A204.1 (cell line): ENCODE measurements around the gene BID.

Experiments used
- FAIRE-seq: peaks from 2 replicates; lab custom pipeline; 2012; peaks lifted over from hg19 to GRCh38; lab: Jason Lieb, UNC

Gene BID

DNA sequence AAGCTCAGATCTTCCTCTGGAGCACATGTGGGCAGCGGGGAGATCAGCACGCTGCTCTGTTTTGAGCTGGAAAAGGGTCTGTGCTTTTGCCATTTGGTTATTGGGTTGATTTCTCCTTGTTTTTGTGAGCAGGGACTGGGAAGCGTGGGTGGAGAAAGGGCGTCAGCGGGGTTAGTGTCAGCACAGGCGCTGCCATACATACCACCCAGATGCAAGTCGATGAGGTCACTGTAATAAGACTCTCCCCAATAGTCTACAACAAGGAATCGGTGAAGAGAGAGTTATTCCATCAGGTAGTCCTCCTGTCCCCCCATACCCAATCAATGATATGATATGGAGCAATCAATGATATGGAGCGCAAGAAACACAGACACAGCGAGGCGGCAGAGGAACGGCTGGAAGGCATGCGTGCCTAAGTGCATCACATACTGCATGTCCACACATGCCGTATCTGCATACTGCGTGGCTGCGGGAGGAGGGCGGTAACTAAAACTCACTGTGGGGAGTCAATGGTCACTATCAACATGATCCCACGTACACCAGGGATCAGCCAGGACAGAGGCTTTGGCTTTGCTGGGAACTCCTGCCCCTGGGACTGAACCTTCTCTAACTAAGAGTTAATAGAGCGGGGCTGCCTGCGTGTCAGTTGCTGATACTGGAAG lies 29.5 kb upstream of the BID start:
- FAIRE-seq: no peak

DNA sequence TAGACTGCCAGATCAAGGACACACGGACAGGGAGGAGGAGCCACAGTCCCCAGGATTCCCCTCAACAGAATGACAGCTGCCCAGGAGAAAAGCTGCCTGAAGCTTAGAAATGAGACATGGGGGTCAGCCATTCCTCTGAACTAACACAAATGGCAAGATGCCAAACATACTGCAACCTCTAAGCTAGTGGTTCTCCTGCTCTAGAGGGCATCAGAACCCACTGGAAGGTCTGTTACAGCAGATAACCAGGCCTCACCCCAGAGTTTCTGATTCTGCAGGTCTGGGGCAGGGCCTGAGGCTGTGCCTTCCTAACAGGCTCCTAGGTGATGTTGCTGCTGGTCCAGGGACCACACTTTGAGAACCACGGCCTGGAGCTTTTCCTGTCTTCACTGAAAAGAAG lies 28.6 kb upstream of the BID start:
- no peak for FAIRE-seq

DNA sequence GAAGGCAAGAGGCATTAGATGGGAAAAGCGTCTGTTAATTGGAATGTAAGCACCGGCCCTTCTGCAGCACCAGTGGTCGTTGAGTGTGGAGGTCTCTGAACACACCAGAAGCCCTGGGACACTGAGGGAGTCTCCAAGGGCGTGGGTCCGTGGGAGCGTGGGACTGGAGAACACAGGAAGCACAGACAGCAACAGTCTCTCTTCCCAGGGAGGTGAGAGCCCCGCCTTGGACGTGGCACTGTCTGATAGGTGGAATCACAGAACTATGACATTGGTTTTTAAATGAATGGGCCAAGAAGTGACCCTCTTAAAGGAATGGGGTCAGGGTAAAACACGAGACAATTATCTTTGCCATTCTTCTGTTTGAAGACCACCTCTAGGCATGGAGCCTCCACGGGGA lies 28.1 kb upstream of the BID start:
- FAIRE-seq: no peak

DNA sequence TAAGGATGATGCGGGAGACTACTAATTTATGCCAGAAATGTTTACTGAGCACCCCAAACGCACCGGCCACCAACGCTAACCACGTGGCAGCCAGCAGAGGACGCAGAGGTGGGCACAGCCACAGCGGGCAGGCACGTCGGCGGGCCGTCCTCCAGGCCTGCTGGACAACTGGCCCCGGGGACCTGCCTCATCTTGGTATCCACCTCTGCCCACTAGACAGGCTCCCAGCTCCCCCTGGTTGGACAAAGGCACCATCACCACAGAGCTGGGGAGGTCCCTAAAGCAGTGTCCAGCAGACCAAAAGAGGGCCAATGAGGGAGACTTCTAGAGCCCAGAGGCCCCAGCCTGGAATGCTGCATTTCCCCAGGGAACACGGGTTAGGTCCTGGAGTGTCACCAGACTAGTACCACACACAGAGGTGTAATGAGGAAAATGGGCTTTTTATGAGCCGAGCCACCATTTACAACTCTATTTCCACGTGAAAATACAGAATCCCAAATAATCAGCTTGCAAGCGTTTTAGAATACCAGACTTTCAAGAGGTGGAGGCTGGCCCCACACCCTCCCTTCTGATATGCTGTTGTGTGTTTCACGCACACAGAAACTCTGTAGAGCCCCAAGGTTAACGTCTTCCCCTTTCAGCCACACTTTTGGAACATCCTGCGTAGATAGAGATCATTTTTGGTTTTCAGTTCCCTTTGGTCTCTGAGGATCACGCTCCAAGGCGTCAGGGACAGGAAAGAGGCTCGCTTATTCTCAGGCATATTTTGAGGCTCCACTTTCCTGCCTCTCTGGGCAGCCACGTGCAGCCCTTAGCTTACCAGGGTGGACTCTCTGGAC lies 23.7 kb upstream of the BID start:
- no peak for FAIRE-seq

DNA sequence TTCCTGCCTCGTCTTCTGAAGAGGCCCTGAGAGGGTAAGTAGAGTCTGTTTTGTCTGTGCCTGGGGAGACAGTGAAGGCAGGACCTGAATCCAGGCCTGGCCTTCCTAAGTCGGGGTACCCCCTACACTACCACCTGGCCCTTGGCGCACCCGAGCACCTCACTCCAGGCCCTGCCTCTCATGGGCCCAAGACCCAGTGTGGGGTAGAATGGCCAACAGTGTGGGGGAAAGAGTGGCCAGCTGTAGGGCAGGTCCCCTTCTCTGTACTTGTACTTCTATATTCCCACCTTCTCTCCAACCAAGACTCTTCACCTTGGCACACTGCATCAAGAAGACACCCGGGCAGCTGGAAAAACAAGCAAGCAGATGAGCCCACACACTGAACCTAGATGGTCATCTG lies 22.4 kb upstream of the BID start:
- FAIRE-seq: no peak

DNA sequence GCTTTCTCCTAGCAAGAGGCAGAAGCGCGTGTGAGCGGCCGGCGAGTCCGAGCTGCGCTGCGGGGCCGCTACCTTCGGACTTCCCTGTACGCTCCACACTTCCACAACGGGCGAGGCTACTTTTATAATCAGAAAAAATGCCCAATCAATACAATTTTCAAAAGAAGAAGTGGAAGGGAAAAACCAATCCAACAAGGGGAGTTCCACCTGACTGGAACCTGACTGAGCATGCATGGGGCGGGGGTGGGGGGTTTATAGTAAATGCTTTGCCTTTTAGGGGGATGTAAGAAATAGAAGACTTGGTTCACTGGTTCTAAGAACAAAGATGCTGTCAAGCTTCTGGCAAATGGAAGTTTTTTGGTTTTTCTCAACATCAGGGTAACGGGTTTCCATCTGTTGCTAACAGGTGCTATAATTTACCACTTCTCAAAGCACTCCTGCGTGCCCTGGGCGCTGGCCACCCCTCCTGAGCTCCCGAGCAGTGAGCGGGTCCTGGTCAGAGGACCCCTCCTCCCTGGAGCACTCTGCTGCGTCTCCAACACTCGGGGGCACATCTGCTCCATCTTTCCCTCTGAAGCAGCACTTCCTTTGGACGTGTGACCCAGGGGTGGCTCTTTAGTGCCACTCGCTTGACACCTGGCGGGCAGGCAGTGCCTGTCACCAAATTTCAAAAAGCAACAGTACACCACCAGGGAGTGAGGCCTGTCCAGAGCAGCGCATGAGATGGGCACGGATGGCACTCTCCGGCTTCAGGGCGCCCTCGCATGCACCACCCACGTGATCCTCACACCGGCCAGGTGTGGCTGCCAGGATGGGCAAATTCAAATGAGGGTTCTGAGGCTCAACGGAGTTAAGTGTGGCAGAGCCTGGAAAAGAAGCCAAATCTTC lies 21.6 kb upstream of the BID start:
- no peak for FAIRE-seq

DNA sequence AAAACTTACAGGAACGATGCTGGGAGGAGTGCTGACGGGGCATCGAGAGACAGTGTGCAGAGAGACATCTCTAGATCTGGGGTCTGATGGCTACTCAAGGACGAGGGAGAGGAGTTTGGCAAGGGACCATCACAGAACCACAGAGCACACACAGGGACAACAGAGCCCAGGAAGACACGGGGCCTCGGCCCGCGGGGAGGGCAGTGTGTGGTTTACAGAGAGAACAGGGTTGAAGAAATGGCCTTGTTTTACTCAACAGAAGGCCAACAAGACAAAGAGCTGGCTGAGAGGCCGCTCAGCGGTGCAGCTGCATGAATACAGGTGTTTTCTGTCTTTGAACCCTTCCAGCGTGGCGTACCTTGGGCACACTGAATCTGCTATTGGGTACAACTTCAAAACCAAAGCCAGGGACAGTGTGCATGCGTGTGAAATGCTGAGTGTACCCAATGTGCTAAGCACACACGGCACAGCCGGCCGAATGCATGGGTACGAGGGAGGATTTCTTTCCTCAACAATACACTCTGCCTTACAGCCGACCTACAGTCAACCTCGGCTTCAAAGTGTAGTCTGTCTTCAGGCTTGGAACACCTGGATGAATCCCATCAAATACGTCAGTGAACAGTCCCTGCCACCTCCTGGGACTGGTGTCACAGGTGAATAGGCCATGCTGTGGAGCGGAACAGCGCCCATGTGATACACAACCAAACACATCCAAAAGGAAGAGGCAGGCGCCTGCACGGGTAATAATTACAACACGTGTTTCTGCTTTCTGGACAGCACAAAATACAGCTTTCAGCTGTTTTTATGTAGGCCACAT lies 20.7 kb upstream of the BID start:
- FAIRE-seq: no peak

DNA sequence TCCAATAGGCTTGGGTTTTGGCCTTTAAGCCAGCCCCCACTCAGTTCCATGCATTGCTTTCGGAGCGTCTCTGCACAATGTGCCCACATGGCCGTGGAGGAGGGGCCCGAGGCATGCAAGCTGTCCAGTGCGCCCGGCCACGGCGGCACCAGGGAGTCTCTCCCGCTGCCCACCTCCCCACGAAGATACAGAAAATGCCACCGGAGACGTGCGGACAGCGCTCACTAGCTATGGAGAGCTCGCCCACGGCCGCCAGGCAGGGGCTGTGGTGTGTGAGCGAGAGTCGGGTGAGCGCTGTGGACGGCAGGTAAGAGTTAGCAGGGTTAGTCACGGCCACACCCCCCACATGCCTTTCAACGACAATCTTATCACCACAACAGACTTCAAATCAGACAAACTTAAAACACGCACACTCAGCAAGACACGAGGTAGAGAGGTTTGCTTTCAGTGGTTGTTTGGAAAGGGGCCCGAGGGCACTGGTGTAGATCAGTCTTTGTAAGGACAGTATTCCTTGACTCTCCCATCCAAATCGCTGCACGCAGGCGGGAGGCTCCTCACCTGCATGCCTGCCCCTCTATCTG lies 18.7 kb upstream of the BID start:
- no peak for FAIRE-seq

DNA sequence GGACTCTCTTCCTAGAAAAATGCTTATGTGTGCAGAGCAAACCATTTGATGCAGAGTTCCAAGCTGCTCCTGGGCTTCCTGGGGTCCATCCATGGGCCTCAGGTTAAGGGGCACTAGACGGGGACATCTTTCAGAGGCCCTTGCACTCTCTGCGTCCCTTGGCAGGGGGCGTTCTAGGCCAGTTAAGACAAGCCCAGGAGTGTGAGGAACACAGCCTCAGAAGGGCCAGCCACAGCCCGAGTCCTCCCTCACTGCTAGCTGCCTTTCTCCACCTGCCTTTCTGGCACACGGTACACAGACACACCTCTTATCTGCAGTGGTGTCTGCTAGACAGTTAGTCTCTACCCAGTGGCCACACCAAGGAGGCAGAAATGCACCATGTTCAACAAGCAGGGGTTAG lies 18.0 kb upstream of the BID start:
- no peak for FAIRE-seq

DNA sequence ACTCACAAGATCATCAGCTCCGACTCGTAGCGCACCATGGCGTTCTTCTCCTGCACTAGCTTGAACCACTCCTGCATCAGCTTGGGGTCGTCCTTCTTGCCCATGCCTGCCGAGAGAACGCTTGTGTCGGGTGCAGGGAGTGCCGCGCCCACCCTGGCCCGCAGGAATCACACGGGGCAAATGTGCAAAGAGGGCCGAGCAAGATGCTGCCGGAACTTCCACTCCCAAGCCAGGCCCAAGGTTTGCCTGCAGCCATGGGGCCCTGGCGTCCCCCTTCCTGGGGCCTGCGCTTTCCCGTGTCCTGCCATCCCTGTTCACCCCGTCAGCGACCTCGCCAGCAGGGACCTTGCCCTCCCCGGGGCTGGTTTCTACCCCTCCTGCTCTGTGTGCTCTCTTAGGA lies 16.9 kb upstream of the BID start:
- FAIRE-seq: no peak

DNA sequence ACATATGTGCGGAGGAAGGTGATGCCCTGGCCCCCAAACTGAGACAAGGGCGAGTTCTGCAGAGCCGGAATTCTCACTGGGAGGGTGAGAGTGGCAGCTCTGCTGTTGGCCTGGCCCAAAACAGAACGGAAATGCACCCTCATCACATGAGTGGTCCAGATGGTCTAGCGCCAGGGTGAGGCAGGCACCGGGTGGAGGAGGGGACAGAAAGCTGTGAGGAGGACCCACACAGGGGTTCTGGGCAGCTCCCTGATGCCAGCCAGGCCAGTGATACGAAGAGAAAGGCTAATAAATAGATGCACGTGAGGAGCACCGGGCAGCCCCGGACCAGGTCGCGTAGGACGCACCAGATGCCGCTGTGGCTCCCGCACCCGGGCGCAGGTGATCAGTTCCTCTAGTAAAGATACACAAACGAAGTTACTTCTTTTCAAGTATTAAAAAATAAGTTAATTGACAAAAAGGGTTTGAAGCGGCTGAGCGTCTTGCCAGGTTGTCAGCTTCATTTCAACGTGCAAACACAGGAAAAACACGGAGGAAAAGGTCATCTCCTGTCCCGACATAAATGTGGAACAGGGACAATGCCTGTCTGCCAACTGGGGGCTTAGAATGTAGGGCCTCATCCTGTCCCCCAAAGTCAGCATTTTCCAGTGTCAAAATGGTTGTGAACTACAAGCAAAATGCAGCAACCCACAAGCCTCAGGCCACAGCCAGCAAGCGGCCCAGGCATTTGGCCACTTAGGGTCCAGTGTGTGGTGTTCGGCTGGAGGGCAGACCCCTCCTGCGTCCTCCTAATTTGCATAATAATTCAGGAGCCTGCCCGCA lies 15.3 kb upstream of the BID start:
- FAIRE-seq: no peak

DNA sequence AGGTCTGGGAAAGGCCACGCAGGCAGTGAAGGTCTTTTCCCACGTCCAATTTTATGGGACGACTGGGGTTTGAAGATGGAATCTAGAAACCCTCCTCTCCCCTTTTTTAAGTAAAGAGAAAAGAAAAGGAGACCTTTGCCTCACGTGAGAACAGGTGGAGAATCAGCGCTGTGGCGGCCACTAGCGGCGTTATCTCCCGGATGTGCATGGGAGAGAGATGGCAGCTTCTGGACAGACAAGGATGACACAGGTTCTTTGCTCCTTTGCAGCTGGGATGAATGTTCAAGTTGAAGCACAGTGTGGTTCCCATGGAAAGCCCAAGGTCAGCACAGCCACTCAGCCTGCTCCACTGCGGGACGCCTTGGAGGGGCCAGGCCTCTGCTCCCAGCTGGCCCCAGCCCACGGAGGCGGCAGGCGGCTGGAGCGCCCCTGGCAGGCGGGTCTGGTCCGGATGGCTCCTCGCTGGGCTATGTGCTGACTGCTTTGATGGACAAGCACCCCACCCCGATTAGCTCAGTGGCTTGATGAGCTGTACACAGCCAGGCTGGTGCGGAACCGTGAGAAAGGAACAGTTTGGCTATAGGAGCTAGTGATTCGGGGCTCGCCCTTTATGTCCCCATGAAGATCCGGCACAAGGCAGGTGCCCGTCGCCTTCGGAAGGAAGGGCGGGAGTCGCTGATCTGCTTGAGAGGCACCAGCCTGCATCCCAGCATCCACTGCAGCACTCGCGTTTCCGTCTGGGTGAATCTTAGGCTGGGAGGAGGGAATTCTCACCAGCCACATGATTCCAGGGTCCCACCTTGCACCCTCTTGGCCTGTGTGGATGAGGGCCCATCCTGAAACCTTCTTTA lies 14.5 kb upstream of the BID start:
- FAIRE-seq: no peak

DNA sequence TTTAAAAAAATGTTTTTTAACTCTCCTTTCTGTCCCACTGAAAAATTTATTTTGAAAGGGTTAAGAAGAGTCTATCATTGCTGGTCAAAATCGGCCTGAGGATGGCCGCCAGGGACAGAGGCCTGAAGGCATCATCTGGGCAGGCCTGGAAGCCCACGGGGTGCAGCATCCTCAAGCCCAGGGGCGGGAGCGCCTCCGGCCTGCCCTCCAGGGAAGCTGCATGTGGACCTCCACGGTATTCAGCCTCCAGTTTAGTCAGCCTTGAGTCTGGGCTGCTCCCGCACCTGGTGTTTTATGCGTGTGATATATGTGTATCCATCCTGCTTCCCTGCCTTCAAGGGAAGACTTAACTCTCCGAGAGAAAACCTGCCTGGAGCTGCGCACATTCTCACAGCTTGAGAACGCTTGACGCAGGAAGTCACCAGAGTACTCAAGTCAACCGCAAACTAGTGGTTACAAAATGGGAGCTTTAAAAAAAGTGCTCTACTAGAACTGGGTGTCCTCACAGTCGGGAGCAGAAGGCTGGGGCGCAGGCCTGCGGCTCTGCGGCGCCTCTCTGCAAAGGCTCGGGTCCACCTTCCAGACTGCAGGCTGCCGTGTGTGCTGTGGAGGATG lies 13.6 kb upstream of the BID start:
- FAIRE-seq: no peak

DNA sequence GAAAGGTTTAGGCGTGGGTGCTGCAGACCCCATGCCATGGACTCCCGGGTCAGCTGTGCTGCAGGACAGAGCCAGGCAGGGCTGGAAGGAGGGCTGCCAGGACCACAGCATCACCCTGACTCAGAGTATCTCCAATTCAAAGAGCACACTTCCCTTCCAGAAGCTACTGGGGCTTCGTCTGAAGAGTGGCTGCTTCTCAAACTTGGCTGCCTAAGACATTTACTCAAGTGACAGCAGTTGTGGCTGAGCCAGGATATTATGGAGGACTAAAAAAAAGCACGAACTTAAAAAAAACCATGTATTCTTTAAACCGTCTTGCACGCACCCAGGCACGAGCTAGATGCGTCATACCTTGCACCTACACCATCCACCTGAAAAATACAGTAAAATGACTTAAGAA lies 13.0 kb upstream of the BID start:
- FAIRE-seq: no peak

DNA sequence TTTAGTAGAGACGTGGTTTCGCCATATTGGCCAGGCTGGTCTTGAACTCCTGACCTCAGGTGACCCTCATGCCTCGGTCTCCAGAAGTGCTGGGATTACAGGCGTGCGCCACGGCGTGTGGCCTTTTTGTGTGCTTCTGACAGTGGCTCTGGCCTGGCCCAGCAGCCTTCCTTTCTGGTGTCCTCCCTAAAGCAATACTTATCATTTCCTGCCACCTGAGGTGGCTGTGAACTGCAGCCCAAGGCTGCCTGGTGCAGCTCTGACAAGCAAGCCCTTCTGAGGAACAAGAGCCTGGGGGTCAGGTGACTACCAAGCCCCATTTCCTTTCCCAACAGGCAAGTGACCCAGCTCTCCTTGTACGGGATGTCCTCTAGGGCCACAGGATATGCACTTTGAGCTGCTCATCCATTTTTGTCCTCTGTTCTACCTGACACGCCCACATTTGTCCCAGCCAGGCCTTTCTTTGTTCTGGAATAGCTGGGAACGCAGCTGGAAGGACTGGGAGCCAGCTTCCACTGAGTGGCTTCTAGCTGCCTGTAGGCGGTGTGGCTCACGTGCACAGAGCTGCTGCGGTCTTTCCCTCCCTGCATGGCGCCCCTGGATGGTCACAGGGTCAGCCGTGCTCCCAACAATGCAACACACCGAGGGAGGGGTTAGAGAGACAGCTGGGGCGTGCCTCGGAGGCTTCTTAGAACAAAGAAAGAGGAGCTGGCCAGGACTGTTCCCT lies 12.3 kb upstream of the BID start:
- FAIRE-seq: no peak

DNA sequence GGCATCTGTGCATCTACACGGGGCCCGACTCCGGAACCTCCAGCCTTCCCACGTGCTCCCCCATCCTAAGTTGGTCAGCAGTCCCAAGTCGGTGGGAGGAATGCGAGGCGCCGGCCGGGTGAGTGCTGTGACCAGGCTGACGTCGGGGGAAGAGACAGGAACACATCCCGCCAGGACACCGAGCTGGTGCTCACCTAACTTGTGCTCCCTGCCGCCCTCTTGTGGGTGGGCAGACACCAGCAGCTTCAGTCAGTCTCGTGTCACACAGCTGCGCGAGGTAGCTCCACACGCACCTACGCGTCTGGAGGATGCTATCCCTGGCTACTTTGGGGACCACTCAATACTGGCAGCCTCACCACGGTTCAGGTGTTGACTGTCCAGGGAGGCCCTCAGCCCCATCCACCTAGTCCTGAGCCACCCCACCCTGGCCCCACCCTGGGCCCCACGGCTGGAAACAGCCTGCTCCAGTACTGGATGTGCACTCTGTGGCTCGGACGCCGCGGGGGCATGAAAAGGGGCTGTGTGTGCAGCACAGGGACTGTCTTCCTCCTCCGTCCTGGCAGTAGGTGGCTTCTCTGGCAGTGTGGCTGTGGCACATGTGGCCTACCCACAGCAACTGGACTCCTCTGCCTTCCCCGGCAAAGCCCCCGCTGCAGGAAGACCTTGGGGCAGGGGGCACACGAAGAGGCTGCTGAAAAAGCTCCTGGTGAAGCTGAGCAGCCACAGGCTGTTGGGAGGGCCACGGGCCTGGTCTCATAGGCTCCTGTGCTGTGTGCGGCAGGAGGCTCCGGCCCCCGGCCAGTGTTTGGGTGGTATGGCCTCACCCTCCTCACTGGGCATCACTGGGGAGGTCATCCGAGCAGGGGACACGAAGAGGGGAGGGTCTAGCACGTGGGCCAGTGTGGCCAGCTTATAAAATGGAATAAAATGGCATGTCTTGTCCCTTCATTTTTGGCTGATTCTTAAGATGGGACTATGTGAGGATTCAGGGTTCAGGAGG lies 11.2 kb upstream of the BID start:
- FAIRE-seq: no peak

DNA sequence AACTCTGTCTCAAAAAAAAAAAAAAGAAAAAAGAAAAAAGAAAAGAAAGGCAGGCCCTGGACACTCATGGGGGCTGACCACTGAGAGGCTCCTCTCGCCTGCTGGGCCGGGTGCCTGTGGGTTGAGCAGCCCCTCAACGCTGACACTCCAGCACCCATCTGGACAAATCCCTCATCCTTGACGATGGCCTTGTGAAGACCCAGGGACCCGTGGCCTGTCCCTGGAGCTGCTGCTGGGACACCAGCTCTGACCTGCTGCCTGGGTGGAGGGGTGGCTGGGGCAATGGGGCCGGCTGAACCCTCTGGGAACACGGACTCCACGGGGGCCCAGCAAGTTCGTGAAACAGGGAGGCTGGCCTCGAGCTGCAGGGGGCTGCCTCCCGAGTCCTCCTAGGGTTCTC lies 10.5 kb upstream of the BID start:
- no peak for FAIRE-seq
